ENCODE measurements around the gene KCNIP1. TPM values are rescaled to one million over a fixed set of nuclear protein-coding genes. Genes with fewer than 3 reads are reported as not detected.
"Not testable (repeated sequence)": the region's sequence is repeated elsewhere in the genome, so short reads cannot be mapped to it uniquely, and the experiment has no call there.

Gene KCNIP1
- total and polyA plus RNA-seq, 4 donors: 0.13 to 1.8 (median 0.72) TPM

- Histone ChIP-seq H3K4me1 (ENCODE audit: control insufficient read depth in 5 of 5, insufficient read depth in 5 of 5, low read length in 5 of 5) (peaks cover 2 to 25% (median 6%) of the 10 kb centered on the region in 5 donors), H3K27me3 (ENCODE audit: control insufficient read depth in 3 of 3, insufficient read depth in 3 of 3, low read length in 2 of 3) (no peaks in the 10 kb centered on the region), H3K4me3 (no peak overlapping the region), H3K27ac (ENCODE audit: low read depth in 1 of 2, low read length in 1 of 2) (no peak overlapping the region), H3K36me3 (ENCODE audit: control insufficient read depth in 4 of 4, insufficient read depth in 4 of 4, low read length in 4 of 4) (no peaks in the 10 kb centered on the region), H3K9me3 (ENCODE audit: control insufficient read depth in 4 of 4, insufficient read depth in 3 of 4, low read length in 3 of 4) (no peaks in the 10 kb centered on the region), H3K9ac (ENCODE audit: insufficient read depth in 1 of 2, low read length in 2 of 2) (no peak overlapping the region)
- peak in 2 of 3 donors; percentile 41 to 64 for DNase-seq
- ATAC-seq (ENCODE audit: insufficient read depth, low FRiP score): no peak
- TF ChIP-seq, protein P1, sequence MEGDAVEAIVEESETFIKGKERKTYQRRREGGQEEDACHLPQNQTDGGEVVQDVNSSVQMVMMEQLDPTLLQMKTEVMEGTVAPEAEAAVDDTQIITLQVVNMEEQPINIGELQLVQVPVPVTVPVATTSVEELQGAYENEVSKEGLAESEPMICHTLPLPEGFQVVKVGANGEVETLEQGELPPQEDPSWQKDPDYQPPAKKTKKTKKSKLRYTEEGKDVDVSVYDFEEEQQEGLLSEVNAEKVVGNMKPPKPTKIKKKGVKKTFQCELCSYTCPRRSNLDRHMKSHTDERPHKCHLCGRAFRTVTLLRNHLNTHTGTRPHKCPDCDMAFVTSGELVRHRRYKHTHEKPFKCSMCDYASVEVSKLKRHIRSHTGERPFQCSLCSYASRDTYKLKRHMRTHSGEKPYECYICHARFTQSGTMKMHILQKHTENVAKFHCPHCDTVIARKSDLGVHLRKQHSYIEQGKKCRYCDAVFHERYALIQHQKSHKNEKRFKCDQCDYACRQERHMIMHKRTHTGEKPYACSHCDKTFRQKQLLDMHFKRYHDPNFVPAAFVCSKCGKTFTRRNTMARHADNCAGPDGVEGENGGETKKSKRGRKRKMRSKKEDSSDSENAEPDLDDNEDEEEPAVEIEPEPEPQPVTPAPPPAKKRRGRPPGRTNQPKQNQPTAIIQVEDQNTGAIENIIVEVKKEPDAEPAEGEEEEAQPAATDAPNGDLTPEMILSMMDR (IDR thresholded peaks at IDR 0.05; ENCODE audit: control extremely low read depth, extremely low read depth): no peak
- WGBS, 2 donors: 44 to 56% methylated on average over 10 of the region's 10 CpGs
These were observed 248.7 kb downstream of the KCNIP1 start for GRCh38 chr5:170752257-170753215.

DNA sequence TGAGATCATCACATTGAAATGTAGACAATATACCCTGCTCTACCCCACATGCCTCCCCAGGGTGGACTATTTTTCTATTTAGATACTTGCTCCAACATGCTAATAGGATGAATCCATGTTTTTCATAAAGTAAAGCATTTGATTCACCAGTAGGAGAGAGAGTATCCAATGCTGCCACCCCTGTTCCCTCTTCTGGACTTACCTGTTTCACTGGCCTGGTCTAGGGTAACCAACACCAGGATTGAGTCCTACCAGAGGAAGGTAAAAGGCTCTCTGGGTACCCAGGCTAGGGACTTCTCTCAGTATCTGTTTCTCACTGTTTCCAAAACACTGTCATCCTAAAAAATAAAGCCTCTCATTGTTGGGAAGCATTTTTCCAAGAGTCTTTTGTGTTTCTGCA lies 249.5 kb downstream of the KCNIP1 start:
- TF ChIP-seq, protein P1 (IDR thresholded peaks at IDR 0.05; ENCODE audit: control extremely low read depth, extremely low read depth): no peak
- Histone ChIP-seq H3K4me3 (no peak overlapping the region), H3K36me3 (ENCODE audit: control insufficient read depth in 4 of 4, insufficient read depth in 4 of 4, low read length in 4 of 4) (no peaks in the 10 kb centered on the region), H3K4me1 (ENCODE audit: control insufficient read depth in 5 of 5, insufficient read depth in 5 of 5, low read length in 5 of 5) (peaks cover 2 to 25% (median 6%) of the 10 kb centered on the region in 5 donors), H3K9me3 (ENCODE audit: control insufficient read depth in 4 of 4, insufficient read depth in 3 of 4, low read length in 3 of 4) (no peaks in the 10 kb centered on the region), H3K27me3 (ENCODE audit: control insufficient read depth in 3 of 3, insufficient read depth in 3 of 3, low read length in 2 of 3) (no peaks in the 10 kb centered on the region), H3K27ac (ENCODE audit: low read depth in 1 of 2, low read length in 1 of 2) (no peak overlapping the region), H3K9ac (ENCODE audit: insufficient read depth in 1 of 2, low read length in 2 of 2) (no peak overlapping the region)
- DNase-seq (no peak), ATAC-seq (ENCODE audit: insufficient read depth, low FRiP score) (no peak)

GRCh38 chr5:170754508-170754907 lies 250.7 kb downstream of the KCNIP1 start:
- peaks cover 2 to 20% (median 4%) of the 10 kb centered on the region in 5 donors for H3K4me1 ChIP-seq (ENCODE audit: control insufficient read depth in 5 of 5, insufficient read depth in 5 of 5, low read length in 5 of 5)
- not testable (repeated sequence) for H3K9ac ChIP-seq (ENCODE audit: insufficient read depth in 1 of 2, low read length in 2 of 2); H3K9me3 ChIP-seq (ENCODE audit: control insufficient read depth in 4 of 4, insufficient read depth in 3 of 4, low read length in 3 of 4); H3K4me3 ChIP-seq; H3K36me3 ChIP-seq (ENCODE audit: control insufficient read depth in 4 of 4, insufficient read depth in 4 of 4, low read length in 4 of 4); DNase-seq; H3K27ac ChIP-seq (ENCODE audit: low read depth in 1 of 2, low read length in 1 of 2); ATAC-seq (ENCODE audit: insufficient read depth, low FRiP score); H3K27me3 ChIP-seq (ENCODE audit: control insufficient read depth in 3 of 3, insufficient read depth in 3 of 3, low read length in 2 of 3)
- WGBS, 2 donors: 73 to 83% methylated on average over 2 of the region's 2 CpGs

GRCh38 chr5:170755679-170756456 lies 252.0 kb downstream of the KCNIP1 start:
- peaks cover 0 to 14% (median 4%) of the 10 kb centered on the region in 5 donors for H3K4me1 ChIP-seq (ENCODE audit: control insufficient read depth in 5 of 5, insufficient read depth in 5 of 5, low read length in 5 of 5)
- no peaks in the 10 kb centered on the region for H3K9me3 ChIP-seq (ENCODE audit: control insufficient read depth in 4 of 4, insufficient read depth in 3 of 4, low read length in 3 of 4)
- H3K36me3 ChIP-seq (ENCODE audit: control insufficient read depth in 4 of 4, insufficient read depth in 4 of 4, low read length in 4 of 4): no peaks in the 10 kb centered on the region
- peak overlapping the region; percentile 70 to 85 for H3K27ac ChIP-seq (ENCODE audit: low read depth in 1 of 2, low read length in 1 of 2)
- DNase-seq (peak in 2 of 3 donors; percentile 45 to 55), ATAC-seq (ENCODE audit: insufficient read depth, low FRiP score) (peak; percentile 71)
- WGBS, 2 donors: 73 to 81% methylated on average over 7 of the region's 7 CpGs
- H3K4me3 ChIP-seq: no peak overlapping the region
- TF ChIP-seq, protein P1 (IDR thresholded peaks at IDR 0.05; ENCODE audit: control extremely low read depth, extremely low read depth): no peak
- H3K27me3 ChIP-seq (ENCODE audit: control insufficient read depth in 3 of 3, insufficient read depth in 3 of 3, low read length in 2 of 3): no peaks in the 10 kb centered on the region
- no peak overlapping the region for H3K9ac ChIP-seq (ENCODE audit: insufficient read depth in 1 of 2, low read length in 2 of 2)

Measured in lung (tissue), 12 donors.